ENCODE measurements around the gene ZNF217.
"Not testable (repeated sequence)": the region's sequence is repeated elsewhere in the genome, so short reads cannot be mapped to it uniquely, and the experiment has no call there.

ZNF217 gene

GRCh38 chr20:53609491-53610445 is 16.1 kb upstream of the ZNF217 start:
- Histone ChIP-seq H3K4me1 (ENCODE audit: insufficient read depth, poor library complexity, severe bottlenecking) (peaks cover 48% of the 10 kb centered on the region), H3K9me3 (ENCODE audit: severe bottlenecking) (no peaks in the 10 kb centered on the region), H3K27me3 (ENCODE audit: insufficient read depth, poor library complexity, severe bottlenecking) (no peaks in the 10 kb centered on the region), H3K27ac (ENCODE audit: poor library complexity, severe bottlenecking) (peak overlapping the region; percentile 66), H3K36me3 (ENCODE audit: low read depth) (no peaks in the 10 kb centered on the region), H3K4me3 (ENCODE audit: severe bottlenecking) (no peak overlapping the region)
- TF ChIP-seq CTCF (IDR thresholded peaks at IDR 0.05; ENCODE audit: poor library complexity, severe bottlenecking) = no peak
- DNase-seq (ENCODE audit: low spot score) = no peak
- ATAC-seq (ENCODE audit: low read depth) = peak; percentile 21; the same call in 1 of the 3 replicates

GRCh38 chr20:53608456-53609452 is 15.1 kb upstream of the ZNF217 start:
- no peaks in the 10 kb centered on the region for H3K36me3 ChIP-seq (ENCODE audit: low read depth)
- DNase-seq (ENCODE audit: low spot score) (no peak), ATAC-seq (ENCODE audit: low read depth) (no peak)
- H3K27me3 ChIP-seq (ENCODE audit: insufficient read depth, poor library complexity, severe bottlenecking) = no peaks in the 10 kb centered on the region
- H3K27ac ChIP-seq (ENCODE audit: poor library complexity, severe bottlenecking) = peak overlapping the region; percentile 66
- peaks cover 45% of the 10 kb centered on the region for H3K4me1 ChIP-seq (ENCODE audit: insufficient read depth, poor library complexity, severe bottlenecking)
- TF ChIP-seq CTCF (IDR thresholded peaks at IDR 0.05; ENCODE audit: poor library complexity, severe bottlenecking) = no peak
- H3K4me3 ChIP-seq (ENCODE audit: severe bottlenecking) = no peak overlapping the region
- H3K9me3 ChIP-seq (ENCODE audit: severe bottlenecking) = no peaks in the 10 kb centered on the region

- no peaks in the 10 kb centered on the region for H3K36me3 ChIP-seq (ENCODE audit: low read depth)
- no peak overlapping the region for H3K4me3 ChIP-seq (ENCODE audit: severe bottlenecking)
- no peak for DNase-seq (ENCODE audit: low spot score)
- TF ChIP-seq CTCF (IDR thresholded peaks at IDR 0.05; ENCODE audit: poor library complexity, severe bottlenecking) = no peak
- H3K27me3 ChIP-seq (ENCODE audit: insufficient read depth, poor library complexity, severe bottlenecking) = no peaks in the 10 kb centered on the region
- peaks cover 42% of the 10 kb centered on the region for H3K4me1 ChIP-seq (ENCODE audit: insufficient read depth, poor library complexity, severe bottlenecking)
- H3K27ac ChIP-seq (ENCODE audit: poor library complexity, severe bottlenecking) = no peak overlapping the region
- no peaks in the 10 kb centered on the region for H3K9me3 ChIP-seq (ENCODE audit: severe bottlenecking)
- ATAC-seq (ENCODE audit: low read depth) = no peak
These were observed 14.4 kb upstream of the ZNF217 start for GRCh38 chr20:53608071-53608455.

GRCh38 chr20:53606364-53606985 is 12.8 kb upstream of the ZNF217 start:
- no peak for TF ChIP-seq CTCF (IDR thresholded peaks at IDR 0.05; ENCODE audit: poor library complexity, severe bottlenecking)
- ATAC-seq (ENCODE audit: low read depth) (peak; percentile 55), DNase-seq (ENCODE audit: low spot score) (no peak)
- Histone ChIP-seq H3K9me3 (ENCODE audit: severe bottlenecking) (no peaks in the 10 kb centered on the region), H3K4me3 (ENCODE audit: severe bottlenecking) (no peak overlapping the region), H3K27me3 (ENCODE audit: insufficient read depth, poor library complexity, severe bottlenecking) (no peaks in the 10 kb centered on the region), H3K27ac (ENCODE audit: poor library complexity, severe bottlenecking) (peak overlapping the region; percentile 8), H3K36me3 (ENCODE audit: low read depth) (no peaks in the 10 kb centered on the region), H3K4me1 (ENCODE audit: insufficient read depth, poor library complexity, severe bottlenecking) (peaks cover 35% of the 10 kb centered on the region)

- not testable (repeated sequence) for DNase-seq (ENCODE audit: low spot score); ATAC-seq (ENCODE audit: low read depth); H3K36me3 ChIP-seq (ENCODE audit: low read depth); H3K9me3 ChIP-seq (ENCODE audit: severe bottlenecking); H3K4me3 ChIP-seq (ENCODE audit: severe bottlenecking); H3K27me3 ChIP-seq (ENCODE audit: insufficient read depth, poor library complexity, severe bottlenecking); H3K27ac ChIP-seq (ENCODE audit: poor library complexity, severe bottlenecking)
- peaks cover 25% of the 10 kb centered on the region for H3K4me1 ChIP-seq (ENCODE audit: insufficient read depth, poor library complexity, severe bottlenecking)
These were observed 11.8 kb upstream of the ZNF217 start for GRCh38 chr20:53605401-53605800.

- H3K9me3 ChIP-seq (ENCODE audit: severe bottlenecking); DNase-seq (ENCODE audit: low spot score); H3K36me3 ChIP-seq (ENCODE audit: low read depth); H3K27ac ChIP-seq (ENCODE audit: poor library complexity, severe bottlenecking); H3K27me3 ChIP-seq (ENCODE audit: insufficient read depth, poor library complexity, severe bottlenecking); ATAC-seq (ENCODE audit: low read depth); H3K4me3 ChIP-seq (ENCODE audit: severe bottlenecking): not testable (repeated sequence)
- peaks cover 19% of the 10 kb centered on the region for H3K4me1 ChIP-seq (ENCODE audit: insufficient read depth, poor library complexity, severe bottlenecking)
These were observed 11.2 kb upstream of the ZNF217 start for GRCh38 chr20:53604846-53605245.

Measured in RWPE2 (cell line).